H1 (cell line): Measurements from ENCODE around the gene HRH2. TPM values are rescaled to one million over a fixed set of nuclear protein-coding genes. Genes with fewer than 3 reads are reported as not detected.

ENCODE experiments used
- CTCF ChIA-PET: fragments of 300-600 bp; sonication (Branson Sonifier 250); formaldehyde crosslinking; loops from one replicate; lab custom pipeline; 2021; ENCODE audit not compliant: partially characterized antibody; lab: Charles Lee
- POLR2A ChIA-PET: fragments of 300-600 bp; sonication (Branson Sonifier 250); formaldehyde crosslinking; loops from one replicate; lab custom pipeline; 2021; ENCODE audit warnings: inconsistent platforms; ENCODE audit not compliant: partially characterized antibody; lab: Charles Lee
- DNase-seq, 2 experiments: peaks; one replicate each; pipeline versions ENCODE4 v3.0.0 to v3.0.0-alpha.2; 2010 to 2022; ENCODE audit warnings: low spot score in 2 of 2, low read depth in 1 of 2, mixed read lengths in 1 of 2
- FAIRE-seq: peaks from 2 replicates; lab custom pipeline; 2011; peaks lifted over from hg19 to GRCh38; lab: Jason Lieb, UNC
- H2AFZ ChIP-seq: 2 replicates; pipeline ENCODE4 v1.8.1; 2012; ENCODE audit warnings: low read length, inconsistent platforms
- H2AK5ac ChIP-seq: 2 replicates; pipeline ENCODE4 v1.6.1; 2013; ENCODE audit warnings: low read depth, low read length
- H2BK120ac ChIP-seq: replicated peaks from 2 replicates; pipeline ENCODE3; 2013; ENCODE audit warnings: low read depth, low read length, inconsistent platforms
- H2BK12ac ChIP-seq: 2 replicates; pipeline ENCODE4 v1.6.1; 2013; ENCODE audit warnings: low read depth, low read length
- H2BK15ac ChIP-seq: 2 replicates; pipeline ENCODE4 v1.6.1; 2013; ENCODE audit warnings: low read length
- H2BK20ac ChIP-seq: 2 replicates; pipeline ENCODE4 v1.6.1; 2013; ENCODE audit warnings: low read length
- H2BK5ac ChIP-seq: 2 replicates; pipeline ENCODE4 v1.6.1; 2013; ENCODE audit warnings: low read depth, low read length
- H3K14ac ChIP-seq: 2 replicates; pipeline ENCODE4 v1.6.1; 2013; ENCODE audit warnings: inconsistent platforms; ENCODE audit not compliant: insufficient read length
- H3K18ac ChIP-seq: 2 replicates; pipeline ENCODE4 v1.6.1; 2013; ENCODE audit warnings: low read length; ENCODE audit errors: extremely low read depth
- H3K23ac ChIP-seq: 2 replicates; pipeline ENCODE4 v1.6.1; 2013; ENCODE audit warnings: inconsistent platforms; ENCODE audit not compliant: insufficient read length
- H3K23me2 ChIP-seq: 2 replicates; pipeline ENCODE4 v1.6.1; 2013; ENCODE audit warnings: low read depth, low read length
- H3K27ac ChIP-seq: 2 replicates; pipeline ENCODE4 v1.6.1; 2011; ENCODE audit warnings: low read depth, low read length, inconsistent platforms
- H3K27me3 ChIP-seq, 4 experiments: replicated peaks in 1 of 4; 1 replicate in 1 of 4; 2 replicates in 3 of 4; pipeline versions ENCODE4 v1.6.1 to v1.8.1; 2011 to 2013; ENCODE audit warnings: low read length in 3 of 4, mild to moderate bottlenecking in 3 of 4, inconsistent platforms in 2 of 4, mixed read lengths in 2 of 4, moderate library complexity in 1 of 4; ENCODE audit not compliant: control insufficient read depth in 3 of 4, insufficient read depth in 3 of 4; ENCODE audit errors: extremely low read depth in 1 of 4
- H3K36me3 ChIP-seq, 4 experiments: 2 replicates each; pipeline versions ENCODE4 v1.6.1 to v1.8.1; 2011 to 2013; ENCODE audit warnings: mild to moderate bottlenecking in 4 of 4, low read length in 3 of 4, moderate library complexity in 2 of 4, control low read depth in 1 of 4, inconsistent platforms in 1 of 4; ENCODE audit not compliant: insufficient read depth in 4 of 4, control insufficient read depth in 2 of 4
- H3K4ac ChIP-seq: replicated peaks from 2 replicates; pipeline ENCODE3; 2013; ENCODE audit warnings: low read length, low read depth, mixed read lengths, inconsistent platforms; ENCODE audit not compliant: insufficient read length
- H3K4me1 ChIP-seq, 4 experiments: replicated peaks in 1 of 4; 1 replicate in 1 of 4; 2 replicates in 3 of 4; pipeline versions ENCODE4 v1.6.1 to v1.8.1; 2011 to 2013; ENCODE audit warnings: low read length in 3 of 4, inconsistent platforms in 2 of 4, mixed read lengths in 1 of 4; ENCODE audit not compliant: insufficient read depth in 4 of 4, control insufficient read depth in 3 of 4
- H3K4me2 ChIP-seq, 2 experiments: 2 replicates each; pipeline versions ENCODE4 v1.6.1 to v1.8.1; 2011 to 2013; ENCODE audit warnings: low read depth in 2 of 2, low read length in 2 of 2, control low read depth in 1 of 2, inconsistent platforms in 1 of 2, mild to moderate bottlenecking in 1 of 2; ENCODE audit not compliant: insufficient read depth in 1 of 2
- H3K4me3 ChIP-seq, 4 experiments: fragments of 200-600, 300-600 bp in 1 of 4; sonication (generic), shearing (Covaris generic), sonication (Bioruptor Twin) in 1 of 4; 2 replicates each; pipeline versions ENCODE4 v1.5.1 to v1.8.1; 2011 to 2016; ENCODE audit warnings: low read length in 4 of 4, low read depth in 3 of 4, control low read depth in 2 of 4, inconsistent platforms in 2 of 4, mild to moderate bottlenecking in 2 of 4, mixed read lengths in 1 of 4, moderate library complexity in 1 of 4; ENCODE audit not compliant: insufficient read depth in 2 of 4; ENCODE audit errors: extremely low read depth in 1 of 4
- H3K56ac ChIP-seq: replicated peaks from 2 replicates; pipeline ENCODE3; 2013; ENCODE audit warnings: low read depth, mild to moderate bottlenecking, mixed read lengths, low read length, inconsistent platforms; ENCODE audit not compliant: insufficient read length
- H3K79me1 ChIP-seq: 2 replicates; pipeline ENCODE4 v1.6.1; 2013; ENCODE audit warnings: low read depth, low read length, control low read depth
- H3K79me2 ChIP-seq, 2 experiments: 2 replicates each; pipeline versions ENCODE4 v1.6.1 to v1.8.1; 2012 to 2013; ENCODE audit warnings: low read length in 2 of 2, mild to moderate bottlenecking in 2 of 2, inconsistent platforms in 1 of 2; ENCODE audit not compliant: insufficient read depth in 2 of 2, control insufficient read depth in 1 of 2
- H3K9ac ChIP-seq, 4 experiments: replicated peaks in 1 of 4; 1 replicate in 1 of 4; 2 replicates in 3 of 4; pipeline versions ENCODE4 v1.6.1 to v1.8.1; 2011 to 2013; ENCODE audit warnings: low read depth in 3 of 4, low read length in 3 of 4, control low read depth in 2 of 4, mild to moderate bottlenecking in 2 of 4, moderate library complexity in 2 of 4, inconsistent platforms in 1 of 4; ENCODE audit errors: extremely low read depth in 1 of 4
- H3K9me3 ChIP-seq, 2 experiments: 2 replicates each; pipeline versions ENCODE4 v1.6.1 to v1.8.1; 2012 to 2013; ENCODE audit warnings: mild to moderate bottlenecking in 2 of 2, moderate library complexity in 2 of 2, control low read depth in 1 of 2, inconsistent platforms in 1 of 2, low read depth in 1 of 2, low read length in 1 of 2, mixed read lengths in 1 of 2; ENCODE audit not compliant: insufficient read depth in 2 of 2
- H4K20me1 ChIP-seq, 2 experiments: replicated peaks in 1 of 2; 2 replicates each; pipeline versions ENCODE3 to v1.8.1; 2011 to 2013; ENCODE audit warnings: inconsistent platforms in 2 of 2, low read length in 2 of 2, mild to moderate bottlenecking in 1 of 2; ENCODE audit not compliant: insufficient read depth in 2 of 2, control insufficient read depth in 1 of 2
- H4K5ac ChIP-seq: 2 replicates; pipeline ENCODE4 v1.6.1; 2013; ENCODE audit warnings: low read length, low read depth, mixed read lengths, inconsistent platforms; ENCODE audit not compliant: insufficient read length
- H4K8ac ChIP-seq: 2 replicates; pipeline ENCODE4 v1.8.0; 2013; ENCODE audit warnings: mild to moderate bottlenecking, moderate library complexity, low read length, inconsistent platforms; ENCODE audit not compliant: insufficient read depth; ENCODE audit errors: extremely low read depth
- H4K91ac ChIP-seq: replicated peaks from 2 replicates; pipeline ENCODE3; 2013; ENCODE audit warnings: low read length, mixed read lengths, inconsistent platforms; ENCODE audit not compliant: insufficient read length
- BACH1 ChIP-seq: IDR thresholded peaks from 2 replicates; pipeline ENCODE4 v1.6.1; 2012; ENCODE audit warnings: low read length, improper control_type of control experiment
- CEBPB ChIP-seq: IDR thresholded peaks from 2 replicates; pipeline ENCODE4 v1.6.1; 2012; ENCODE audit warnings: low read depth, low read length
- CHD1 ChIP-seq: IDR thresholded peaks from 2 replicates; pipeline ENCODE4 v1.6.1; 2012; ENCODE audit warnings: low read depth, low read length, improper control_type of control experiment
- KDM1A ChIP-seq: fragments of 200-600, 300-600 bp; sonication (generic); IDR thresholded peaks from 2 replicates; pipeline ENCODE4 v1.7.1; 2016; ENCODE audit warnings: mild to moderate bottlenecking, low read length, borderline replicate concordance
- POU5F1 ChIP-seq: IDR thresholded peaks from 2 replicates; pipeline ENCODE4 v1.6.1; 2011; ENCODE audit warnings: low read depth, mild to moderate bottlenecking, low read length, moderate library complexity
- RXRA ChIP-seq: IDR thresholded peaks from 2 replicates; pipeline ENCODE4 v1.6.1; 2011; ENCODE audit warnings: low read depth, mild to moderate bottlenecking, low read length, moderate library complexity; ENCODE audit not compliant: insufficient read depth
- SIN3A ChIP-seq, 2 experiments: IDR thresholded peaks in 1 of 2; conservative IDR thresholded peaks in 1 of 2; 2 replicates each; pipeline ENCODE4 v1.6.1; 2011 to 2012; ENCODE audit warnings: low read length in 2 of 2, improper control_type of control experiment in 1 of 2, low read depth in 1 of 2, mild to moderate bottlenecking in 1 of 2
- SIRT6 ChIP-seq: IDR thresholded peaks from one replicate; pipeline ENCODE4 v1.7.1; 2012; ENCODE audit warnings: low read length, inconsistent platforms
- SIX5 ChIP-seq: IDR thresholded peaks from 2 replicates; pipeline ENCODE4 v1.6.1; 2011; ENCODE audit warnings: mild to moderate bottlenecking, low read depth, low read length
- TCF12 ChIP-seq: IDR thresholded peaks from 2 replicates; pipeline ENCODE4 v1.6.1; 2011; ENCODE audit warnings: low read depth, mild to moderate bottlenecking, low read length
- TEAD4 ChIP-seq: IDR thresholded peaks from 2 replicates; pipeline ENCODE4 v1.6.1; 2012; ENCODE audit warnings: low read depth, low read length, inconsistent platforms, mixed read lengths
- WGBS, 2 experiments: shearing (Covaris generic) in 1 of 2; methylation state at CpG; one replicate each; pipeline versions ENCODE4 v1.1.6 to v1.1.7; 2013 to 2015; ENCODE audit warnings: low lambda C conversion rate in 2 of 2, mixed read lengths in 2 of 2, inconsistent platforms in 1 of 2, low coverage in 1 of 2, missing lambda C conversion rate in 1 of 2; ENCODE audit not compliant: insufficient replicate concordance in 2 of 2, insufficient coverage in 1 of 2, insufficient read length in 1 of 2; ENCODE audit errors: extremely low coverage in 1 of 2, missing lambda C conversion rate in 1 of 2; 5-methylcytosine and 5-hydroxymethylcytosine counted together
- polyA plus RNA-seq, 7 experiments: library from polyadenylated mRNA; depleted of rRNA in 3 of 7; stranded (reverse) in 5 of 7; unstranded in 2 of 7; fragments of >200 nt in 5 of 7; fragments of 200-250 nt in 2 of 7; gene quantifications; 1 replicate in 5 of 7; 2 replicates in 1 of 7; 4 replicates in 1 of 7; pipeline versions ENCODE4 v1.2.1 to v1.2.3, GENCODE V29; 2011 to 2013; ENCODE audit warnings: missing spikeins in 2 of 7, mixed read lengths in 2 of 7
- total RNA-seq: library from RNA; stranded (reverse); fragmentation: NEBNext Ultra II Directional; extraction: Animal tissue kit (Norgen Biotek cat#: 25700); gene quantifications from 2 replicates; pipeline ENCODE4 v1.2.1, GENCODE V29; 2021

HRH2 gene
- total and polyA plus RNA-seq, 2 of the 8 experiments (the other 6 are each of a cell fraction or from before 2014, with no cell fraction given), result 7.8 to 8.1 TPM

GRCh38 chr5:175655411-175655810, 2.5 kb upstream of the HRH2 start:
- Histone ChIP-seq H3K14ac (no peak overlapping the region), H2AFZ (no peak overlapping the region), H3K79me2 (no peaks in the 10 kb centered on the region), H3K27me3 (peaks cover 0 to 6% (median 0%) of the 10 kb centered on the region in 4 experiments; a peak in 5 of 7 replicates), H2BK15ac (no peak overlapping the region; the same call in 1 of the 2 replicates), H4K5ac (no peak overlapping the region), H3K4ac (no peak overlapping the region), H4K20me1 (no peaks in the 10 kb centered on the region), H3K9ac (no peak overlapping the region), H4K91ac (no peak overlapping the region), H3K36me3 (no peaks in the 10 kb centered on the region), H3K18ac (no peak overlapping the region), H2BK5ac (no peak overlapping the region), H3K79me1 (no peaks in the 10 kb centered on the region), H3K23me2 (peaks cover 11% of the 10 kb centered on the region; the same call in 1 of the 2 replicates), H3K9me3 (peaks cover under 1 to 5% of the 10 kb centered on the region in 2 experiments; a peak in 2 of 4 replicates), H3K4me2 (no peak overlapping the region), H2AK5ac (no peak overlapping the region; the same call in 1 of the 2 replicates), H3K56ac (no peak overlapping the region), H2BK120ac (no peak overlapping the region), H2BK20ac (peak overlapping the region; percentile 55; the same call in 1 of the 2 replicates), H2BK12ac (no peak overlapping the region), H3K4me1 (peaks cover 0 to 11% (median 2%) of the 10 kb centered on the region in 4 experiments; a peak in 5 of 7 replicates), H3K27ac (no peak overlapping the region), H3K23ac (no peak overlapping the region), H3K4me3 (no peak overlapping the region), H4K8ac (no peak overlapping the region)
- WGBS, 2 experiments, result 93% methylated on average over 2 of the region's 2 CpGs; no CpG with 5 or more reads in 1 of the 2 experiments
- FAIRE-seq (no peak), DNase-seq (no peak)
- ChIA-PET POLR2A (interaction anchor here (1.2 kb wide), 1 partner anchor 14 kb away, joined by 5 read pairs; no protein-coding TSS in a partner anchor), CTCF (interaction anchor here (0.9 to 2.6 kb wide), 3 partner anchors 22 to 121 kb away, joined by 3 to 9 read pairs (median 3); no protein-coding TSS in a partner anchor)
- TF ChIP-seq TCF12 (no peak), CEBPB (no peak), TEAD4 (no peak), SIX5 (no peak), KDM1A (no peak), CHD1 (no peak), SIN3A (conservative IDR thresholded peaks at IDR 0.05 in 1 of 2, IDR thresholded peaks at IDR 0.05 in 1 of 2; ENCODE audit: low read depth in 1 of 2, low read length in 2 of 2) (no peak), POU5F1 (no peak), BACH1 (no peak), RXRA (no peak), SIRT6 (no peak)
